HEK293 (cell line): ENCODE data around the gene IL1R1.

Experiments
- FEZF1 ChIP-seq: fragments of 450-650 bp; formaldehyde crosslinking; IDR thresholded peaks from 2 replicates; pipeline ENCODE4 v1.5.1; 2016; ENCODE audit warnings: missing biosample characterization, missing genetic modification characterization
- ZNF302 ChIP-seq: fragments of 450-650 bp; formaldehyde crosslinking; IDR thresholded peaks from 2 replicates; pipeline ENCODE4 v1.5.1; 2016; ENCODE audit warnings: missing biosample characterization, missing genetic modification characterization, low read depth
- ZNF561 ChIP-seq: fragments of 450-650 bp; IDR thresholded peaks from 2 replicates; pipeline ENCODE4 v1.5.1; 2018; ENCODE audit warnings: missing biosample characterization, missing genetic modification characterization, borderline replicate concordance
- ZNF843 ChIP-seq: fragments of 450-650 bp; formaldehyde crosslinking; IDR thresholded peaks from 2 replicates; pipeline ENCODE4 v1.5.1; 2016; ENCODE audit warnings: missing biosample characterization, missing genetic modification characterization
- TF ChIP-seq, protein P1 (sequence below): fragments of 450-650 bp; formaldehyde crosslinking; IDR thresholded peaks from 2 replicates; pipeline ENCODE4 v1.5.1; 2016; ENCODE audit warnings: missing biosample characterization, missing genetic modification characterization
- TF ChIP-seq, protein P2 (sequence below): fragments of 450-650 bp; formaldehyde crosslinking; IDR thresholded peaks from 2 replicates; pipeline ENCODE4 v1.5.1; 2016; ENCODE audit warnings: missing biosample characterization, missing genetic modification characterization
- TF ChIP-seq, protein P3 (sequence below): fragments of 450-650 bp; formaldehyde crosslinking; IDR thresholded peaks from 2 replicates; pipeline ENCODE4 v1.5.1; 2016; ENCODE audit warnings: missing biosample characterization, missing genetic modification characterization

DNA sequence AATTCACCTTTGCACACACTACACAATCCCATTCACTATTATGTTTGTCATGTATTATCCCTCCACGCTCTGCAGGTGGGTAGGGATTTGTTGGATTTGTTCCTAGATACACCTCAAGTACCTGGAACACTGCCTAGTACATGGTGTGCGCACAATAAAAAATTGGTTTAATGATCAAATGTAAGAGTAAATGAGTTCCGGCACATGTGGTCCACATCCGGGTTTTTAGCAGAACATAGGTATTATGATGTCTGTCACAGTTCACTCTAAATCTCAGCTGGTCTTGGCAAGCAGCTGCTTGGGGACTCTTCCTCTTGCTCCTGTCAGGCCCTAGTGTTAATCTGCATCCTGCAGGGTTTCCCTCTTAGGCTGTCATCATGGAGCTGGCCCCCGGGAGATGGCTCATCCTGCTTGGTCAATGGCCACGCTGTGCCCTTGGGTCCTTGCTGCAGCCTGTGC, 21.8 kb upstream of the IL1R1 start:
- TF ChIP-seq, protein P1, sequence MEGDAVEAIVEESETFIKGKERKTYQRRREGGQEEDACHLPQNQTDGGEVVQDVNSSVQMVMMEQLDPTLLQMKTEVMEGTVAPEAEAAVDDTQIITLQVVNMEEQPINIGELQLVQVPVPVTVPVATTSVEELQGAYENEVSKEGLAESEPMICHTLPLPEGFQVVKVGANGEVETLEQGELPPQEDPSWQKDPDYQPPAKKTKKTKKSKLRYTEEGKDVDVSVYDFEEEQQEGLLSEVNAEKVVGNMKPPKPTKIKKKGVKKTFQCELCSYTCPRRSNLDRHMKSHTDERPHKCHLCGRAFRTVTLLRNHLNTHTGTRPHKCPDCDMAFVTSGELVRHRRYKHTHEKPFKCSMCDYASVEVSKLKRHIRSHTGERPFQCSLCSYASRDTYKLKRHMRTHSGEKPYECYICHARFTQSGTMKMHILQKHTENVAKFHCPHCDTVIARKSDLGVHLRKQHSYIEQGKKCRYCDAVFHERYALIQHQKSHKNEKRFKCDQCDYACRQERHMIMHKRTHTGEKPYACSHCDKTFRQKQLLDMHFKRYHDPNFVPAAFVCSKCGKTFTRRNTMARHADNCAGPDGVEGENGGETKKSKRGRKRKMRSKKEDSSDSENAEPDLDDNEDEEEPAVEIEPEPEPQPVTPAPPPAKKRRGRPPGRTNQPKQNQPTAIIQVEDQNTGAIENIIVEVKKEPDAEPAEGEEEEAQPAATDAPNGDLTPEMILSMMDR = no peak
- TF ChIP-seq FEZF1 (tag by site-specific recombination) (no peak), ZNF561 (no peak), ZNF302 (no peak), ZNF843 (tag by site-specific recombination) (no peak)
- TF ChIP-seq, protein P2, sequence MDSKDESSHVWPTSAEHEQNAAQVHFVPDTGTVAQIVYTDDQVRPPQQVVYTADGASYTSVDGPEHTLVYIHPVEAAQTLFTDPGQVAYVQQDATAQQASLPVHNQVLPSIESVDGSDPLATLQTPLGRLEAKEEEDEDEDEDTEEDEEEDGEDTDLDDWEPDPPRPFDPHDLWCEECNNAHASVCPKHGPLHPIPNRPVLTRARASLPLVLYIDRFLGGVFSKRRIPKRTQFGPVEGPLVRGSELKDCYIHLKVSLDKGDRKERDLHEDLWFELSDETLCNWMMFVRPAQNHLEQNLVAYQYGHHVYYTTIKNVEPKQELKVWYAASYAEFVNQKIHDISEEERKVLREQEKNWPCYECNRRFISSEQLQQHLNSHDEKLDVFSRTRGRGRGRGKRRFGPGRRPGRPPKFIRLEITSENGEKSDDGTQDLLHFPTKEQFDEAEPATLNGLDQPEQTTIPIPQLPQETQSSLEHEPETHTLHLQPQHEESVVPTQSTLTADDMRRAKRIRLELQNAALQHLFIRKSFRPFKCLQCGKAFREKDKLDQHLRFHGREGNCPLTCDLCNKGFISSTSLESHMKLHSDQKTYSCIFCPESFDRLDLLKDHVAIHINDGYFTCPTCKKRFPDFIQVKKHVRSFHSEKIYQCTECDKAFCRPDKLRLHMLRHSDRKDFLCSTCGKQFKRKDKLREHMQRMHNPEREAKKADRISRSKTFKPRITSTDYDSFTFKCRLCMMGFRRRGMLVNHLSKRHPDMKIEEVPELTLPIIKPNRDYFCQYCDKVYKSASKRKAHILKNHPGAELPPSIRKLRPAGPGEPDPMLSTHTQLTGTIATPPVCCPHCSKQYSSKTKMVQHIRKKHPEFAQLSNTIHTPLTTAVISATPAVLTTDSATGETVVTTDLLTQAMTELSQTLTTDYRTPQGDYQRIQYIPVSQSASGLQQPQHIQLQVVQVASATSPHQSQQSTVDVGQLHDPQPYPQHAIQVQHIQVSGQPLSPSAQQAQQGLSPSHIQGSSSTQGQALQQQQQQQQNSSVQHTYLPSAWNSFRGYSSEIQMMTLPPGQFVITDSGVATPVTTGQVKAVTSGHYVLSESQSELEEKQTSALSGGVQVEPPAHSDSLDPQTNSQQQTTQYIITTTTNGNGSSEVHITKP (tag by site-specific recombination) = no peak
- TF ChIP-seq, protein P3, sequence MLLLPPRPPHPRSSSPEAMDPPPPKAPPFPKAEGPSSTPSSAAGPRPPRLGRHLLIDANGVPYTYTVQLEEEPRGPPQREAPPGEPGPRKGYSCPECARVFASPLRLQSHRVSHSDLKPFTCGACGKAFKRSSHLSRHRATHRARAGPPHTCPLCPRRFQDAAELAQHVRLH (tag by site-specific recombination) = no peak
